PC-3 (cell line): Measurements from ENCODE around the gene CUTC. TPM values are rescaled to one million over a fixed set of nuclear protein-coding genes. Genes with fewer than 3 reads are reported as not detected.

Experiments used
- ATAC-seq: fragments of 200-7000 bp; cut with Tn5 transposase; 2 replicates; pipeline ENCODE4 v1.9.1; 2020; ENCODE audit warnings: mild to moderate bottlenecking, moderate library complexity
- BruUV-seq: library from RNA; stranded (reverse); fragments of 400-500 nt; replicated peaks from 2 replicates; lab custom pipeline; 2021; lab: Mats Ljungman, UMichigan
- CTCF ChIA-PET: fragments of 300-600 bp; sonication (Branson Sonifier 250); formaldehyde crosslinking; loops from one replicate; lab custom pipeline; 2022; ENCODE audit warnings: antibody characterized with exemption; lab: Charles Lee
- POLR2A ChIA-PET: fragments of 300-600 bp; sonication (Branson Sonifier 250); formaldehyde crosslinking; loops from one replicate; lab custom pipeline; 2022; ENCODE audit warnings: antibody characterized with exemption; ENCODE audit not compliant: unreplicated experiment; lab: Charles Lee
- DNase-seq: peaks from one replicate; pipeline ENCODE4 v3.0.0-alpha.2; 2015
- H2AFZ ChIP-seq: fragments of 300-600 bp; sonication (generic); 2 replicates; pipeline ENCODE4 v1.6.0; 2016; ENCODE audit warnings: antibody characterized with exemption, low read length
- H3F3A ChIP-seq: fragments of 300-600 bp; sonication (generic); one replicate; pipeline ENCODE4 v1.6.0; 2017; ENCODE audit warnings: antibody characterized with exemption, low read length, control low read depth, mild to moderate bottlenecking; ENCODE audit not compliant: unreplicated experiment
- H3K27ac ChIP-seq: fragments of 300-600 bp; sonication (generic); 2 replicates; pipeline ENCODE4 v1.5.1; 2016; ENCODE audit warnings: mild to moderate bottlenecking, low read length
- H3K27me3 ChIP-seq: fragments of 300-600 bp; sonication (generic); 2 replicates; pipeline ENCODE4 v1.6.1; 2016; ENCODE audit warnings: low read length, mixed read lengths
- H3K36me3 ChIP-seq: fragments of 300-600 bp; sonication (generic); 2 replicates; pipeline ENCODE4 v1.6.1; 2016; ENCODE audit warnings: low read depth, mixed run types, low read length, mixed read lengths
- H3K4me1 ChIP-seq: fragments of 300-600 bp; sonication (generic); 2 replicates; pipeline ENCODE4 v1.5.1; 2016; ENCODE audit warnings: low read length; ENCODE audit not compliant: insufficient read depth
- H3K4me2 ChIP-seq: fragments of 300-600 bp; sonication (generic); 2 replicates; pipeline ENCODE4 v1.6.0; 2016; ENCODE audit warnings: low read length
- H3K4me3 ChIP-seq: fragments of 300-600 bp; sonication (generic); 2 replicates; pipeline ENCODE4 v1.5.1; 2016; ENCODE audit warnings: mild to moderate bottlenecking, low read length, mixed read lengths
- H3K79me2 ChIP-seq: fragments of 300-600 bp; sonication (generic); 2 replicates; pipeline ENCODE4 v1.6.1; 2017; ENCODE audit warnings: low read length, mixed read lengths
- H3K9ac ChIP-seq: fragments of 300-600 bp; sonication (generic); 2 replicates; pipeline ENCODE4 v1.6.0; 2016; ENCODE audit warnings: mild to moderate bottlenecking, low read length
- H3K9me2 ChIP-seq: fragments of 300-600 bp; sonication (generic); replicated peaks from 2 replicates; pipeline ENCODE4 v1.6.1; 2016; ENCODE audit warnings: mixed run types, low read length, mixed read lengths
- H3K9me3 ChIP-seq: fragments of 300-600 bp; sonication (generic); 2 replicates; pipeline ENCODE4 v1.6.1; 2016; ENCODE audit warnings: low read length, mixed read lengths
- H4K20me1 ChIP-seq: fragments of 300-600 bp; sonication (generic); 2 replicates; pipeline ENCODE4 v1.6.1; 2016; ENCODE audit warnings: low read length, mixed read lengths
- CTCF ChIP-seq: fragments of 300-600 bp; sonication (generic); conservative IDR thresholded peaks from 2 replicates; pipeline ENCODE4 v1.5.1; 2017; ENCODE audit warnings: antibody characterized with exemption, low read depth, mild to moderate bottlenecking, low read length
- EZH2 ChIP-seq: fragments of 300-600 bp; sonication (generic); IDR thresholded peaks from one replicate; pipeline ENCODE4 v1.6.1; 2017; ENCODE audit warnings: antibody characterized with exemption, mild to moderate bottlenecking, low read length; ENCODE audit not compliant: unreplicated experiment
- EZH2phosphoT487 ChIP-seq: fragments of 300-600 bp; sonication (generic); IDR thresholded peaks from 2 replicates; pipeline ENCODE4 v1.6.1; 2018; ENCODE audit warnings: mild to moderate bottlenecking, antibody characterized with exemption, low read length, borderline replicate concordance
- intact Hi-C: fragments of 100-400 bp; cut with micrococcal nuclease; formaldehyde crosslinking; loops from 2 replicates; pipeline ENCODE4 v1.9.0; 2023
- total RNA-seq: library from RNA; depleted of rRNA; stranded (reverse); fragments of >200 nt; gene quantifications from 2 replicates; pipeline ENCODE4 v1.2.3, GENCODE V29; 2014

Gene CUTC
- total RNA-seq, 1 experiment from 2014 or later = 10.2 TPM

- H3K4me1 ChIP-seq = peaks cover 37% of the 10 kb centered on the region
- DNase-seq (peak; percentile 76), ATAC-seq (peak; percentile 60)
- no peak overlapping the region for H3K4me3 ChIP-seq
- H4K20me1 ChIP-seq = no peaks in the 10 kb centered on the region
- no TSS peak for BruUV-seq
- TF ChIP-seq EZH2 (no peak), CTCF (no peak), EZH2phosphoT487 (no peak)
- no peaks in the 10 kb centered on the region for H3K27me3 ChIP-seq
- H3K79me2 ChIP-seq = no peaks in the 10 kb centered on the region
- H3K4me2 ChIP-seq = no peak overlapping the region
- ChIA-PET POLR2A (no interaction called here), CTCF (no interaction called here)
- intact Hi-C loops = no loop called here
- peak overlapping the region; percentile 74 for H3K27ac ChIP-seq
- no peak overlapping the region for H3K9ac ChIP-seq
- H3K9me3 ChIP-seq = no peaks in the 10 kb centered on the region
- H3K9me2 ChIP-seq = no peaks in the 10 kb centered on the region
- H3K36me3 ChIP-seq = no peaks in the 10 kb centered on the region
- H3F3A ChIP-seq = no peaks in the 10 kb centered on the region
- no peak overlapping the region for H2AFZ ChIP-seq
These were observed 53.6 kb downstream of the CUTC start for GRCh38 chr10:99785646-99786045.

- intact Hi-C loops = no loop called here
- Histone ChIP-seq H4K20me1 (no peaks in the 10 kb centered on the region), H3K79me2 (no peaks in the 10 kb centered on the region), H3K4me3 (no peak overlapping the region), H3K9ac (no peak overlapping the region), H2AFZ (no peak overlapping the region), H3F3A (no peaks in the 10 kb centered on the region), H3K4me2 (no peak overlapping the region), H3K27ac (no peak overlapping the region), H3K4me1 (peaks cover 26% of the 10 kb centered on the region), H3K9me2 (no peaks in the 10 kb centered on the region), H3K9me3 (no peaks in the 10 kb centered on the region), H3K27me3 (no peaks in the 10 kb centered on the region), H3K36me3 (no peaks in the 10 kb centered on the region)
- POLR2A ChIA-PET = no interaction called here
- TF ChIP-seq EZH2 = no peak
- no peak for TF ChIP-seq EZH2phosphoT487
- TF ChIP-seq CTCF = no peak
- CTCF ChIA-PET = no interaction called here
- ATAC-seq = no peak
- DNase-seq = no peak
- no TSS peak for BruUV-seq
These were observed 55.3 kb downstream of the CUTC start for GRCh38 chr10:99787311-99787710.

GRCh38 chr10:99787782-99788445 lies 55.9 kb downstream of the CUTC start:
- no peak overlapping the region for H3K4me2 ChIP-seq

More at GRCh38 chr10:99787782-99788445, 55.9 kb downstream of the CUTC start:
- ATAC-seq (no peak), DNase-seq (no peak)
- no peaks in the 10 kb centered on the region for H4K20me1 ChIP-seq
- no peak overlapping the region for H3K9ac ChIP-seq
- no peaks in the 10 kb centered on the region for H3K9me3 ChIP-seq
- peaks cover 26% of the 10 kb centered on the region for H3K4me1 ChIP-seq
- no peak overlapping the region for H3K27ac ChIP-seq
- intact Hi-C loops = no loop called here
- H3K36me3 ChIP-seq = no peaks in the 10 kb centered on the region
- H3K27me3 ChIP-seq = no peaks in the 10 kb centered on the region
- ChIA-PET POLR2A (no interaction called here), CTCF (no interaction called here)
- no peak overlapping the region for H3K4me3 ChIP-seq
- H2AFZ ChIP-seq = no peak overlapping the region
- no peak for TF ChIP-seq EZH2
- no peak for TF ChIP-seq CTCF
- TF ChIP-seq EZH2phosphoT487 = no peak
- no peaks in the 10 kb centered on the region for H3F3A ChIP-seq
- no peaks in the 10 kb centered on the region for H3K79me2 ChIP-seq
- H3K9me2 ChIP-seq = no peaks in the 10 kb centered on the region
- no TSS peak for BruUV-seq
